ENCODE measurements around the gene NOX3.
"Not testable (repeated sequence)": the region's sequence is repeated elsewhere in the genome, so short reads cannot be mapped to it uniquely, and the experiment has no call there.

NOX3 gene

DNA sequence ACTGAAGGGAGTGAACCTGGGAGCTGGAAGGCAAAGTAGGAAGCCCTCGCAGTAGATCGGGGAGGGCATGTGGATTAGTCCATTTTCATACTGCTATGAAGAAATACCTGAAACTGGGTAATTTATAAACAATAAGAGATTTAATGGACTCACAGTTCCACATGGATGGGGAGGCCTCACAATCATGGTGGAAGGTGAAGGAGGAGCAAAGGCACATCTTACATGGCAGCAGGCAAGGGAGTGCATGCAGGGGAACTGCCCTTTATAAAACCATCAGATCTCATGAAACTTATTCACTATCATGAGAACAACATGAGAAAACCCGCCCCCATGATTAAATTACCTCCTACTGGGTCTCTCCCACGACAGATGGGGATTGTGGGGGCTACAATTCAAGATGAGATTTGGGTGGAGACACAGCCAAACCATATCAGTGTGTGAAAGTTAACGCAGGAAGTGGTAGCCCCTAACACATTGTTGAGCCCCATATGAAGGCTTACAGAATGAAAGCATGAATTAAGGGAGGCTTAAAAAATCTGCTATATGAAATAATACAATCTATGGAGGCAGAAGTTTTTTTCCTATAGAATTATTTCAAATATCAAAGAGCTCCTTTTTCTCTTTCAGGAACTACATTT, 15.5 kb upstream of the NOX3 start:
- not testable (repeated sequence) for DNase-seq (ENCODE audit: low read depth in 3 of 3)

- not testable (repeated sequence) for DNase-seq (ENCODE audit: low read depth in 3 of 3)
Observed at GRCh38 chr6:155468543-155468942, 12.9 kb upstream of the NOX3 start.

DNA sequence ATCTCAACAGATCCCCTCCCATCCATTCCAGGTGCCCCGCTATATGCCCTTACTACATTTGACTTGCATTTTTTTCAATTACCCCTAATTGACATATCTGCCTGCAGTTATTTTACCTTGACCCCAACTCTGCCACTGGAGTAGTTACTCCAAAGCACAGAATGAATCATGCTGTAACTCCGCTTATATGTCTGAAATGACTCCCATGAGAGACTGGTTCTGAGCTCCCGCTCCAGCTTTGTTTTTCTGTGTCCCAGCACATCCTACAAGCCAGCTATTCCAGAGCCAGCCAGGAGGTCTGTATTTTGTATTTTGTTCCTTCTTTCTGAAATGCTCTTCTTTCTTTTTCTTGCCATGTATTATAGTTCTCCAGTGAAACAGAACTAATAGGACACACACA, 10.9 kb upstream of the NOX3 start:
- no peak for DNase-seq (ENCODE audit: low read depth in 3 of 3)

DNA sequence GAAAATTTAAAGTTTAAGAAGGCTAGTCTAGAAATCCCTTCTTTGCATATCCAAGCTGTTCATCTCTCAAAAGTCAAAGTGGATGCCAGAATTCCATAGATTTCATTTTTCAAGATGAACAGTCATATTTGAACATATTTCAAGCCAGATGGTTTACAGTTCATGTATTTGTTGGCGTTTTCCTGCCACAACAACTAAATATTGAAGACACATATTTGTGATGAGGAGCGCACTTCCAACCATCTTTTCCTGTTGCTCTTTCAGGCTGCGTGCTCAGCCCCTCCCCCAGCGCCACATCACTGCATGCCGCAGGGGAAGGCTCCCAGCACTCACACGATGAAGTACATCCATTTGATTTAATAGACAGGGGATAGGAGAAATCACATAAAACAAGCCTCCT, 5.9 kb upstream of the NOX3 start:
- DNase-seq (ENCODE audit: low read depth in 3 of 3): no peak

DNA sequence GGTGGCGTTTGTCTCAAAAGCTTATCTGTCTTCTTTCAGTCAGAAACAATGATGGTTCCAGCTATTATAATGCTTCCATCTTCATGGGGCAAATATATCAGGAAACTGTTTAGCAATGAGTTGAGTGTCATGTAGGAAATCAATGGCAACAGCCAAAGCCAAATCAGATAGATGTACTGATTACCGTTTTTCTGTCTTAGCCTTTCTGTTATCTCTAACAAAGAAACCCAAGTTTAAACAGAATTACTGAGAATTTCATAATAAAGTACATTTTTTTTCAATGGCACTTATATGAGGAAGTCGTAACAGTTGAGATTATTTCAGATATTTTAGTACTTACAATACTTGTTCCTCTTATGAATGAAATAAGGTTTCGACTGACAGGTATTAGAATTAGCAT, 1.2 kb downstream of the NOX3 start:
- DNase-seq (ENCODE audit: low read depth in 3 of 3): no peak

GRCh38 chr6:155454008-155454407, 1.6 kb downstream of the NOX3 start:
- DNase-seq (ENCODE audit: low read depth in 3 of 3): no peak

DNA sequence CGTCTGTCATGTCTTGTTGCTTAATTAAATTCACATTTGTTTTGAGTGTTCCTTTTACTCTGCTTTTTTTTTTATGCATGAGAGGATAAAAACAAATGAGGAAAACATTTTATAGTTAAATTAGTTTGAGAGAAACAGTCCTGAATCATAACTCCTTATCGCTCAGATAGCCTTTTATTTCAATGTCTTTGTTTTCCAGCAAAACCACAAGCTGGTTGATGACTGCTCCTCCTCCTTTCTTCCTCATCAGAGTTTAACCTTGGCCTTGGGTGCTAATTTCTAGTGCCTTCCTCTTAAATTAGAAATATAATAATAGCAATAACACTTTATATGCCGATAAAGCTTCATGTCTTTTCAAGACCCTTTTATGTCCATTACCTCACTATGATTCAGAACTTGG, 3.1 kb downstream of the NOX3 start:
- DNase-seq (ENCODE audit: low read depth in 3 of 3): no peak

GRCh38 chr6:155451530-155451929, 4.1 kb downstream of the NOX3 start:
- DNase-seq (ENCODE audit: low read depth in 3 of 3): not testable (repeated sequence)

DNA sequence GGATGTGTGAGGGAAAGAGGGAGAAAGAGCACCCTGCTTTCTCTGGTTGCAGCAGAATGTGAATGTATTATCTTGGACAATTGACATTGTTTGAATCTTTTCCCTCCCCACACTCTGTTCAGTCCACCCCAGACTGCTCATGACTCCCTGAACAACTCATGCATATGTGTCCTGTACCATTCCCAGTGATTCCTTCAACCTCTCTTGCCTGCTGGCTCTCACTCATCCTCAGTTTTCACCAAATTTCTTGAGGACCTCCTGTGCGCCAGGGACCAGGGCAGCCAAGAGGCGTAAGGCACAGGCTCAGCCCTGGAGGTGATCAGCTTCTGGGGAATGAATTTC, 5.4 kb downstream of the NOX3 start:
- DNase-seq (ENCODE audit: low read depth in 3 of 3): no peak

DNA sequence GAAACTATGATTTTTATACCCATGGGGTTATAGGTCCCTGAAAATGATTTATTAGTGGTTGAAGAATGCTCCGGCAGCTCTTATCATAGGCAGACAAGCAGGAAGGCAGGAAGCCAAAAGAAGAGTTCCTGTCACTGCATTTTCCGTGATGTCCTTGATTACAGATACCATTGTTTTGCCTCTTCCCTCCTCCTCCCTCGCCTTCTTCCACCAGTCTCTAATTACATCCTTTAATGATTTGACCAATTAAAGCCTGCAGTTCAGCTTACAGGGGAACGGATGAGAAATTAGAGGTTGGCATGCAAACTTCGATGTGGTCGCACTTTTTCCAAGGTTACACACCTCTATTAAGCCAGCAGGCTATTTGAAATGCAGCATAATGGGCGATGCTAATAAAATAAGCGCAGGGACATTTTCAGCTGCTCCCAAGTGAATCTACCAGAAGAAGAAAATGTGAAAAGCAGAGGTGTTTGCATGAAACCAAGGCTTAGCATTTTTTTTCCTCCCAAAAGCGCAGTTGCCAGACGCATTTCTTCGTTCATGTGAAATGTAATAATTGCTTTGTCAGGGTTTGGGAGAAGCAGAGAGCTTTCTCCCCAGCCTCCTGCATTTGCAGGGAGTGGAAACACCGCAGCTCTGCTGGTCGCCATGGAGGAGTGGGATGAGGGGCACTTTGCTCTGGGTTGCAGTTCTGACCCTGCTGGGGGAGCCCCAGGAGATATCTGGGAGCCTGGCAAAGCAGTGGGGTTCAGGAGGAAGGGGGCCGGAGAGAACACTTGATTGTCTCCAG, 6.0 kb downstream of the NOX3 start:
- no peak for DNase-seq (ENCODE audit: low read depth in 3 of 3)

DNA sequence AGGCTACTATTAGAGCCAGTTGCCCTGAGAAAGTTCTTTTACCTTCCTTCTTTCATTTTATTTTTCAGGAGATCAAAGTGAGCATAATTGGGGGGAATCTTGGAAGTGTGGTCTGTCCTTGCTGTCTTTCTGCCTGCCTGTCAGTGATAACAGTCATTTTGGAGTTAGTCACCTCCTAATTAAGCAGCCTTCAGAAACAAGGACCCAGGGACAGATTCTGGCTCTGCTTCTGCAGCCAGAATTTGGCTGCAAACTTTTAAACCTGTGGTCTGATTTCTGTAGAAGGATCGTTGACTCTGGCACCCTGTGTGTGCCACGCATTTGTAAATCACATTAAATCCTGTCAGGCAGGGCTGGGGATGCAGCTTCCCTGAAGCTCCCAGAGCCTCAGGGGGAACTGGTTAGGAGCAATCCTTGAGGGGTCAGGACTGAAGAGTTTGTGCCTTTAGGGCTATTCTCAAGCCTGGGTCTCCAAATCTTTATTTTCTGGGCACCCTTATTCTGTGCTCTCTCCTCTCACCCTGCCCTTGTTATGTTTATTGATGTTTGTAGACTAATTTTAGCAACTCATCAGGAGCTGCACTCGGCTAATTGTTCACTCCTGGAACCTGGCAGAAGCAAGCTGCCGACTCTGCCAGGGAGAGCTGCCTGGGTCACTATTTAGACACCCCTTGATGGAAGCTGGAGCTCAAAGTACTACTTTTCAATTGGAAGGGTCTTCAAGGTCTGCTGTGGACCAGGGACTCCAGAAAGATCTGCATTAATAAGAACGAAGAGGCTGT, 6.8 kb downstream of the NOX3 start:
- no peak for DNase-seq (ENCODE audit: low read depth in 3 of 3)

GRCh38 chr6:155447949-155448348, 7.7 kb downstream of the NOX3 start:
- DNase-seq (ENCODE audit: low read depth in 3 of 3): no peak

DNA sequence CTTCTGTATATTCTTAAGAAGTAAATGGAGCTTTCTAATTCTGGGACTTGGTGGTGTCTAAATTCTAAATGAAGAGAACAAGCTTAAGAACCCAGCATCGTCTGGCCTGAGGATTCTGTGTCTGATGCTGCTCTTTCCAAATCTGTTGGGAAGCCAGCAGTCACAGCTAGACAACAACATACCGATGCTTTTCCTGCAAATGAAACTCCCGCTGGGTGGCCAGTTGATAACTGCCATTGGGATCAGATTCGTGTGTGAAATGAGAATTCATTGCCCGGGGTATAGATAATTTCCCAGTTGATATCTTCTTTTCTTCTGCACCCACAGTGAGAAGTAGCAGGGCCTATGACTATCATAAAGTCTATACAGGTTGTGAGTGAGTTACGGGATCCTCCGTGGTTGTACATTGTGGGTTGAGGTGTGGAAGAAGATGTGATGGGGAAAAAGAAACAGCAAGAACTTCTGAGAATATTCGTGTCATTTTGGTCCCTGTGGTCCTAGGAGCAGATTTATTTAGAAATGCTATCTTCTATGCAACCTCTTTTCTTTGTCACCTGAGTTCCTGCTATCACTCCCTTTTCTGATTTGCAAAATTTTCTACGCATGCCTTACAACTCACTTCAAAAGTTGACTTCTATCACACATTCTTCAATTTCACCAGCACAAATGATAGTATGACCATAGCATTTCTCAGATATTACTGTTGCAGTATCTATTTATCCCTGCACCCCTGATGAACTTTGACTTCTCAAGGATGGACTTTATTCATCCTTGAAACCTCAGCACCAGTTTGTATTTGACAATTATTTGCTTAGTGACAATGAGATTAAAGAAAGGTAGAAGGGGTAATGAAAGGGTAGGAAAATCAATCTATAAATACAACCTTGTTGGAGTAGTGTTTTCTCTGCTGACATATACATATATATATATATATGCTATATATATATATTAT, 10.4 kb downstream of the NOX3 start:
- DNase-seq (ENCODE audit: low read depth in 3 of 3): no peak

DNA sequence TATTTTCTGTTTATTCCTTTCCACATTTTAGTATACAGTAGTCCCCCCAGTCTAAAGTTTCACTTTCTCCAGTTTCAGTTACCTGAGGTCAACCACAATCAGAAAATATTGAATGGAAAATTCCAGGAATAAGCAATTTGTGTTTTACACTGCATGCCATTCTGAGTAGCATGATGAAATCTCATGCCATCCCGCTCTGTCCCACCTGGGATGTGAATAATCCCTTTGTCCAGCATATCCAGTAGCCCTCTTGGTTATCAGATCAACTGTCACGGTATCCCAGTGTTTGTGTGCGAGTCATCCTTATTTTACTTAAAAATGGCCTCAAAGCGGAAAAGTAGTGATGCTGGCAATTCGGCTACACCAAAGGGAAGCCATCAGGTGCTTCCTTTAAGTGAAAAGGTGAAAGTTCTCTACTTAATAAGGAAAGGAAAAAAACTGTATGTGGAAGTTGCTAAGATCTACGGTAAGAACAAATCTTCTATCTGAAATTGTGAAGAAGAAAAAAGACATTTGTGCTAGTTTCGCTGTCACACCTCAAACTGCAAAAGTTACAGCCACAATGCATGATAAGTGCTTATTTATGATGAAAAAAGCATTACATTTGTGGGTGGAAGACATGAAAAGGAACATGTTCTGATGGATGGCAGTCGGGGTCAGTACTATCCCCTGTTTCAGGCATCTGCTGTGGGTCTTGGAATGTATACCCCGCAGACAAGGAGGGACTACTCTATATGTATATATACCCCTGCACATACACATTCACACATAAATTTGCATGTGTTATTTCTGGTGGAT, 11.3 kb downstream of the NOX3 start:
- DNase-seq (ENCODE audit: low read depth in 3 of 3): no peak

DNA sequence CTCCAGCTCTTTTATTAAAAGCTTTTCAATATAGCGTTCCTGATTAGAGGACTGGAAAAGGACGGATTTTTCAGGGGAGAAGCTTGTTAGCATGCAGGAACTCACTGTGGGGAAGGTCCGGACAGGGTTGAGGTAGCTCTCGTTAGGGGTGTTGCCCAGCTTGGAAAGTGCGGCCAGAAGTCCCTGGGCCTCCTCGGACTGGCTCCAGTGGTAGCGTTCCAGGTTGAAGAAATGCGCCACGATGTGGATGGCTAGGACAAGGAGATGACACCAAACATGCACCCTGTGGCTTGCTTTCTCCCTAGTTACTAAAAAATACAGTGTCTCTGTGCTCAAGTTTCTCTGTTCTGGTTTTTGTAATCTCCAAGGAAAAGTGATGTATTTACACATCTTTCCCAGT, 12.5 kb downstream of the NOX3 start:
- no peak for DNase-seq (ENCODE audit: low read depth in 3 of 3)

DNA sequence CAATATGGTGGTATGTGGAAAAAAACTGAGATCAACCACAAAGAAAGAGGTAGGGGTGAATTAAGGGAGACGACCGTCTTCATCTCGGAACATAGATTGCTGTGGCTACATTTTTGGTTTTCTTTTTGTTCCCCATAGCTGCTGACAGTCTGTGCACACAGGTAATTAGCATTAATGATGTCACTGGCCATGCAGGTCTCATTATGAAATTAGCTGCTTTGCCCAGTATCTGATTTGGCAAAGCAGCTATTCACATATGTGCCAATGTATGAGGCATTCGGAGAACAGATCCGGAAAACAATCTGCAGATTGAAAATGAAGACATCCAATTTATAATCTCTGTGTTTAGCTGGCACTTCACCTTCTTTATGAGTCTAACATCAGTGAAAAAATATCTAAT, 13.1 kb downstream of the NOX3 start:
- DNase-seq (ENCODE audit: low read depth in 3 of 3): no peak

- no peak for DNase-seq (ENCODE audit: low read depth in 3 of 3)
Observed at GRCh38 chr6:155441112-155441465, 14.6 kb downstream of the NOX3 start.

DNA sequence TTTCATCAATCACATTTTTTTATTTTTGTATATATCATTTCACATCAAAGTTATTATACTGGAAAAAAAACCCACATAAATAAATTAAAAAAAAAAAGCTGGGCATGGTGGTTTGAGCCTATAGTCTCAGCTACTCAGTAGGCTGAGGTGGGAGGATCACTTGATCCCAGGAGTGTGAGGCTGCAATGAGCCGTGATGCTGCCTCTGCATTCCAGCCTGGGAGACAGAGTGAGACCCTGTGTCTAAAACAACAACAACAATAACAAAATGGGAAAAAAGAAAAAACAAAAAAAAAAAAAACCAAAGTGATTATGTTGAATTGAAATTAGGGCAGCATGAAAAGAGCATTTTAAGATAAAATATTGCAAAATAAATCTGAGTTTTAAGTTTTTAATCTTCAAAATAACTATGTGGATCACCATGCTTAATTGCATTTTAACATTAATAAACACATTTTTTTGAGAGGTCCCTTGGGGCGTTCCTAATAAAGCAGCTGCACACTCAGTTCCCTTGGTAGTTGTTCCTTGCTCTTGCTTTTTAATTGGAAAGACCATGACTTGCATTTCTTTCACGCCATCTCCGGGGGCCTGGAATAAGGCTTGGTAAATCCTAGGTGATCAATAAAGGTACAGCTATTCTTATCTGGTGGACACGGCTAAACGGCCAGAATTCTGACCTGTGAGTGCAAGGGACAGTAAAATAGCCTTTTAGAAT, 15.1 kb downstream of the NOX3 start:
- no peak for DNase-seq (ENCODE audit: low read depth in 3 of 3)

DNA sequence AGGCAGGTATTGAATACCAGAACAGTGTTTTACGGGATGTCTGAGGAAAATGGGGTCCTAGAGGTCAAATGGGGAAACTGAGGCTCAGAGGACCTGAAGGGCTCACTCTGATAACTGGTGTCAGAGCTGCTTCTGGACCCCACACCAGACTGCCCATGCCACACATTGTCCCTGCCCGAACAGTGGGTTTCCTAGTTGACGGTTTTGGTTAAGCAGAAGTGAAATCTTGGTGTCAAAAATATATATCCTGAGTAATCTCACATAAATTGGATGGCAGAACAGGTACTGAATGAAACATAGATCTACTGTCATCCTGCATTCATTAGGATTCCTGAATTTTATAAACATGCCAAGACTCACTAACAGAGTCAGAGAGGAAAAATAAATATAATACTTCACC, 16.3 kb downstream of the NOX3 start:
- DNase-seq (ENCODE audit: low read depth in 3 of 3): no peak

- DNase-seq (ENCODE audit: low read depth in 3 of 3): no peak
Observed at GRCh38 chr6:155436981-155437749, 18.5 kb downstream of the NOX3 start.
